Astrocyte of the spinal cord (primary cell): ENCODE results near the gene KDM4C.

Source experiments
- DNase-seq: peaks from one replicate; pipeline ENCODE4 v3.0.0; 2011; ENCODE audit warnings: low read depth, low spot score
- H3K4me3 ChIP-seq: 2 replicates; pipeline ENCODE4 v1.5.1; 2011; ENCODE audit warnings: low read depth, mild to moderate bottlenecking, low read length, moderate library complexity
- CTCF ChIP-seq: IDR thresholded peaks from 2 replicates; pipeline ENCODE4 v1.5.1; 2012; ENCODE audit warnings: low read depth, mild to moderate bottlenecking, low read length, inconsistent platforms
- in situ Hi-C: cut with HindIII; loops from 2 replicates; pipeline ENCODE4 v1.10.0; 2017; ENCODE audit warnings: low sequenced_read_pairs

KDM4C gene

GRCh38 chr9:7210854-7211637 lies 453.3 kb downstream of the KDM4C start:
- H3K4me3 ChIP-seq = no peak overlapping the region
- no peak for TF ChIP-seq CTCF
- DNase-seq = no peak
- in situ Hi-C loops = no loop called here

GRCh38 chr9:7211657-7212056 lies 453.9 kb downstream of the KDM4C start:
- no peak for TF ChIP-seq CTCF
- no peak overlapping the region for H3K4me3 ChIP-seq
- in situ Hi-C loops = no loop called here
- no peak for DNase-seq

GRCh38 chr9:7212101-7212500 lies 454.3 kb downstream of the KDM4C start:
- TF ChIP-seq CTCF = no peak
- in situ Hi-C loops = no loop called here
- H3K4me3 ChIP-seq = no peak overlapping the region
- DNase-seq = peak; percentile 7

GRCh38 chr9:7216004-7216841 lies 458.4 kb downstream of the KDM4C start:
- TF ChIP-seq CTCF = no peak
- peak; percentile 27 for DNase-seq

GRCh38 chr9:7223981-7224380 lies 466.2 kb downstream of the KDM4C start:
- in situ Hi-C loops = no loop called here
- no peak for TF ChIP-seq CTCF
- H3K4me3 ChIP-seq = no peak overlapping the region
- no peak for DNase-seq

More at GRCh38 chr9:7216004-7216841, 458.4 kb downstream of the KDM4C start:
- in situ Hi-C loops = no loop called here
- no peak overlapping the region for H3K4me3 ChIP-seq
